CD14-positive monocyte (primary cell): ENCODE results near the gene DNAAF2. TPM values are rescaled to one million over a fixed set of nuclear protein-coding genes. Genes with fewer than 3 reads are reported as not detected.

ENCODE experiments used
- DNase-seq, 3 donors: peaks; one replicate each; pipeline ENCODE4 v3.0.0-alpha.2; 2011 to 2022
- H2AFZ ChIP-seq: 2 replicates; pipeline ENCODE4 v1.6.0; 2012; ENCODE audit warnings: mild to moderate bottlenecking, low read depth, low read length, inconsistent platforms; ENCODE audit not compliant: insufficient read depth, poor library complexity, severe bottlenecking
- H3K27ac ChIP-seq, 2 donors: 1 replicate in 1 of 2; 2 replicates in 1 of 2; pipeline ENCODE4 v1.5.1; 2012 to 2013; ENCODE audit warnings: low read length in 2 of 2, control low read depth in 1 of 2, inconsistent platforms in 1 of 2, low read depth in 1 of 2, mild to moderate bottlenecking in 1 of 2
- H3K27me3 ChIP-seq, 2 donors: one replicate each; pipeline versions ENCODE4 v1.6.0 to v1.6.1; 2011 to 2013; ENCODE audit warnings: low read length in 2 of 2; ENCODE audit not compliant: control insufficient read depth in 2 of 2, insufficient read depth in 2 of 2
- H3K36me3 ChIP-seq, 2 donors: replicated peaks in 1 of 2; 1 replicate in 1 of 2; 2 replicates in 1 of 2; pipeline versions ENCODE4 v1.5.1 to v1.6.1; 2012 to 2013; ENCODE audit warnings: low read length in 2 of 2, control low read depth in 1 of 2, inconsistent platforms in 1 of 2, mild to moderate bottlenecking in 1 of 2; ENCODE audit not compliant: insufficient read depth in 2 of 2, control insufficient read depth in 1 of 2
- H3K4me1 ChIP-seq, 2 donors: 1 replicate in 1 of 2; 2 replicates in 1 of 2; pipeline versions ENCODE4 v1.5.1 to v1.6.1; 2012 to 2013; ENCODE audit warnings: low read length in 2 of 2, control low read depth in 1 of 2, inconsistent platforms in 1 of 2, mild to moderate bottlenecking in 1 of 2, moderate library complexity in 1 of 2; ENCODE audit not compliant: insufficient read depth in 2 of 2, control insufficient read depth in 1 of 2
- H3K4me2 ChIP-seq: replicated peaks from 2 replicates; pipeline ENCODE3; 2012; ENCODE audit warnings: low read length, moderate library complexity, mild to moderate bottlenecking; ENCODE audit not compliant: poor library complexity, severe bottlenecking; ENCODE audit errors: extremely low read depth
- H3K4me3 ChIP-seq, 3 experiments: fragments of 200-600 bp in 1 of 3; sonication (generic) in 1 of 3; replicated peaks in 1 of 3; 1 replicate in 2 of 3; 2 replicates in 1 of 3; pipeline ENCODE4 v1.5.1; 2011 to 2013; ENCODE audit warnings: low read length in 3 of 3, mild to moderate bottlenecking in 3 of 3, control low read depth in 2 of 3, low read depth in 2 of 3, inconsistent platforms in 1 of 3, moderate library complexity in 1 of 3
- H3K79me2 ChIP-seq: 2 replicates; pipeline ENCODE4 v1.6.0; 2012; ENCODE audit warnings: mild to moderate bottlenecking, control low read depth, inconsistent platforms, low read length, moderate library complexity; ENCODE audit not compliant: insufficient read depth
- H3K9ac ChIP-seq: 2 replicates; pipeline ENCODE4 v1.6.0; 2017; ENCODE audit warnings: low read length, mild to moderate bottlenecking; ENCODE audit not compliant: insufficient read depth, poor library complexity, severe bottlenecking
- H3K9me3 ChIP-seq, 2 donors: replicated peaks in 1 of 2; 1 replicate in 1 of 2; 2 replicates in 1 of 2; pipeline versions ENCODE4 v1.5.1 to v1.6.1; 2012 to 2013; ENCODE audit warnings: low read length in 2 of 2, control low read depth in 1 of 2; ENCODE audit not compliant: control insufficient read depth in 1 of 2, insufficient read depth in 1 of 2
- H4K20me1 ChIP-seq: 2 replicates; pipeline ENCODE4 v1.6.0; 2012; ENCODE audit warnings: mild to moderate bottlenecking, low read length, control low read depth, moderate library complexity; ENCODE audit not compliant: insufficient read depth
- H3K27ac Mint-ChIP-seq, 7 donors: one replicate each; pipeline ENCODE4 v1.8.0; 2020; ENCODE audit warnings: mild to moderate bottlenecking in 7 of 7, mixed read lengths in 7 of 7, moderate library complexity in 6 of 7, inconsistent platforms in 2 of 7
- H3K27me3 Mint-ChIP-seq, 3 donors: one replicate each; pipeline ENCODE4 v1.8.0; 2021 to 2022; ENCODE audit warnings: low read depth in 3 of 3, mild to moderate bottlenecking in 3 of 3, mixed read lengths in 3 of 3, moderate library complexity in 3 of 3, inconsistent platforms in 1 of 3
- H3K36me3 Mint-ChIP-seq, 2 donors: one replicate each; pipeline ENCODE4 v1.8.0; 2020; ENCODE audit warnings: mixed read lengths in 2 of 2, inconsistent platforms in 1 of 2, mild to moderate bottlenecking in 1 of 2
- H3K4me1 Mint-ChIP-seq: one replicate; pipeline ENCODE4 v1.8.0; 2020; ENCODE audit warnings: mild to moderate bottlenecking, mixed read lengths
- H3K4me3 Mint-ChIP-seq, 2 donors: one replicate each; pipeline ENCODE4 v1.8.0; 2020; ENCODE audit warnings: mild to moderate bottlenecking in 2 of 2, mixed read lengths in 2 of 2, moderate library complexity in 1 of 2
- H3K9me3 Mint-ChIP-seq, 7 donors: one replicate each; pipeline ENCODE4 v1.8.0; 2020 to 2022; ENCODE audit warnings: mixed read lengths in 7 of 7, mild to moderate bottlenecking in 6 of 7, moderate library complexity in 6 of 7, inconsistent platforms in 2 of 7
- CTCF ChIP-seq: fragments of 200-600 bp; IDR thresholded peaks from one replicate; pipeline ENCODE4 v1.8.0; 2022; ENCODE audit warnings: antibody characterized with exemption, mild to moderate bottlenecking
- WGBS: methylation state at CpG from one replicate; pipeline ENCODE4 v1.1.5; 2013; ENCODE audit warnings: missing lambda C conversion rate; ENCODE audit not compliant: insufficient coverage; 5-methylcytosine and 5-hydroxymethylcytosine counted together
- intact Hi-C, 2 donors: fragments of 100-400 bp; cut with micrococcal nuclease; formaldehyde crosslinking; loops; one replicate each; pipeline versions ENCODE4 v1.15.0 to v1.15.1; 2023
- polyA plus RNA-seq, 3 donors: library from polyadenylated mRNA; depleted of rRNA in 1 of 3; unstranded in 2 of 3; stranded (reverse) in 1 of 3; fragments of 300-500 nt in 2 of 3; fragments of >200 nt in 1 of 3; fragmentation: Illumina TruSeq in 2 of 3; gene quantifications; 1 replicate in 2 of 3; 2 replicates in 1 of 3; pipeline ENCODE4 v1.2.3, GENCODE V29; 2012 to 2021

The DNAAF2 gene
- polyA plus RNA-seq, 3 donors, result 1.9 to 6.9 (median 6.8) TPM

GRCh38 chr14:49598485-49599300, 36.4 kb downstream of the DNAAF2 start, which contains the start of gene LRR1:
Gene LRR1 (plus strand): TSS chr14:49598940. CDS start chr14:49599021, 81 bp downstream.
- Histone ChIP-seq H3K27ac (peak within 1 kb of the TSS; percentile 93 to 96), H3K36me3 (peaks cover 0 to 12% of the 10 kb centered on the region in 2 donors), H2AFZ (peak within 1 kb of the TSS; percentile 98), H3K9me3 (no peaks in the 10 kb centered on the region), H3K4me3 (peak within 1 kb of the TSS; percentile 77 to 96 (median 84)), H3K4me2 (peak within 1 kb of the TSS; percentile 98), H3K79me2 (peaks cover 60% of the 10 kb centered on the region), H3K27me3 (no peaks in the 10 kb centered on the region), H3K4me1 (peaks cover 11 to 19% of the 10 kb centered on the region in 2 donors), H4K20me1 (no peaks in the 10 kb centered on the region), H3K9ac (peak within 1 kb of the TSS; percentile 95)
- Mint-ChIP-seq H3K27ac (peak within 1 kb of the TSS; percentile 90 to 99 (median 97)), H3K36me3 (peaks cover 2 to 7% of the 10 kb centered on the region in 2 donors), H3K27me3 (peaks cover 2 to 7% (median 7%) of the 10 kb centered on the region in 3 donors), H3K4me1 (peaks cover 31% of the 10 kb centered on the region), H3K9me3 (no peaks in the 10 kb centered on the region), H3K4me3 (peak within 1 kb of the TSS; percentile 98 to 99)
- peak; percentile 76 to 79 (median 78) for DNase-seq
- no peak for TF ChIP-seq CTCF
- under 1% methylated on average over 77 of the region's 77 CpGs for WGBS
- intact Hi-C loops, result loop anchor here in 1 of 2 donors (2.0 to 5.0 kb wide), 2 partner anchors 14 to 34 kb away; no protein-coding TSS in a partner anchor

- Mint-ChIP-seq H3K4me3 (peak overlapping the region; percentile 98 to 99), H3K36me3 (peaks cover 2 to 7% of the 10 kb centered on the region in 2 donors), H3K9me3 (no peaks in the 10 kb centered on the region), H3K4me1 (peaks cover 31% of the 10 kb centered on the region), H3K27me3 (peaks cover 2 to 7% (median 7%) of the 10 kb centered on the region in 3 donors), H3K27ac (peak overlapping the region; percentile 90 to 99 (median 97))
- Histone ChIP-seq H3K4me3 (peak overlapping the region; percentile 77 to 96 (median 84)), H3K79me2 (peaks cover 54% of the 10 kb centered on the region), H4K20me1 (no peaks in the 10 kb centered on the region), H3K27ac (peak overlapping the region; percentile 93 to 96), H3K9ac (peak overlapping the region; percentile 95), H3K4me1 (peaks cover 11 to 19% of the 10 kb centered on the region in 2 donors), H2AFZ (peak overlapping the region; percentile 98), H3K9me3 (no peaks in the 10 kb centered on the region), H3K4me2 (peak overlapping the region; percentile 98), H3K27me3 (no peaks in the 10 kb centered on the region), H3K36me3 (peaks cover 0 to 10% of the 10 kb centered on the region in 2 donors)
- TF ChIP-seq CTCF, result no peak
- intact Hi-C loops, result loop anchor here in 1 of 2 donors (2.0 to 5.0 kb wide), 2 partner anchors 13 to 34 kb away; no protein-coding TSS in a partner anchor
- DNase-seq, result peak in 1 of 3 donors; percentile 7
- 0% methylated on average over 14 of the region's 15 CpGs for WGBS
Measured at GRCh38 chr14:49598189-49598484, 36.9 kb downstream of the DNAAF2 start.
